CD4-positive, alpha-beta T cell treated with Interleukin-17A for 1 hour (primary cell): ENCODE results near the gene PFKFB3.
"Not testable (repeated sequence)": the region's sequence is repeated elsewhere in the genome, so short reads cannot be mapped to it uniquely, and the experiment has no call there.

ENCODE experiments used
- DNase-seq: peaks from one replicate; pipeline ENCODE4 v3.0.0-alpha.2; 2020

The PFKFB3 gene

DNA sequence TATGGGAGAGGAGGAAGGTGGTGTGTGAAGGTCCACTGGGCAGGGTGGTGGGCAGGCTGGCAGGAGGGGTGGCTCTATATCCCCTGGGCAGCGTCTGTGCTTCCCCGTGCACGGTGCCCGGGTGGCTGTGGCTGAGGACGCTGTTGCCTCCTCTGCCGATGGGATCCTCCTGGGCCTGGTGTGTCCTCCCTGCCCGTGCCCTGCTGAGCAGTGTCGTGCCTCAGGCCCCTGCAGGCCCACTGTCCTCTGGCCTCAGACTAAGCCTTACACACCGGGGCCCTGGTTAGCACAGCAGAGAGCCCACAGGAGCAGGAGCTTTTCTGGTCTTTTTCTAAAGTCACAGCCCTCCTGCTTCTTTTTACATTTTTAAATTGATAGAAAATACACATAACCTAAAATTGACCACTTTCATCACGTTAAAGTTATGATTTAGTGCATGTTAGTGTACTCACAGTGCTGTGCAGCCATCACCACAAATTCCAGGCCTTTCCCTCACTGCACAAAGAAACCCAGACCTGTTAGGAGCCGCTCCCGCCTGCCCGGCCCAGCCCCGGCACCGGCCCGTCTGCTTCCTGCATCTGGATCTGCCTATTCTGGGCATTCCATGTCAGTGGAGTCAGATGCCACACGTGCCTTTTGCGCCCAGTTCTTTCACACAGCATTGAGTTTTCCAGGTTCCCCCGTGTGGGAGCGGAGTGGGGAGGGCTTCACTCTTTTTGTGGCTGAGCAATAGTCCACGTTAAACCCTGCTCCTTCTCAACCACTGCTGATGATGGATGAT, 19.4 kb downstream of the PFKFB3 start:
- DNase-seq: no peak

GRCh38 chr10:6222755-6223154, 20.0 kb downstream of the PFKFB3 start:
- no peak for DNase-seq

DNA sequence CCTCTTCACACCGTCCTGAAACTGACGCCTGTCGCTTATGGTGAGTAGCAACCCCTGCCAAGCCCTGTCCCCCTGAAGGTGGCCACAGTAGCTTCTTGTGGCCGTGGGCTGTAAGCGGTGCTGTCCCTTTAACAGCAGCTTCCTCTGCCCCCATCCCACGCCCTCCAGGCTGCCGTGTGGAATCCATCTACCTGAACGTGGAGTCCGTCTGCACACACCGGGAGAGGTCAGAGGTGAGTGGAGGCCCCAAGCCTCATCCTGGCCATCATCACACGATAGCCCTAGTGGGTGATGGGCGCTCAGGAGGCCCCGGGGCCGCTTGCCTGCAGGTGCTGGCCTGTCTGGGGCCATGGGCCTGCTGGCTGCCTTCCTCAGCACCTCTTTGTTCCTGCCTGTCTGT, 21.2 kb downstream of the PFKFB3 start:
- no peak for DNase-seq

- no peak for DNase-seq
These were observed 22.0 kb downstream of the PFKFB3 start for GRCh38 chr10:6224781-6225180.

GRCh38 chr10:6225263-6225814, 22.6 kb downstream of the PFKFB3 start:
- no peak for DNase-seq

- DNase-seq: no peak
These were observed 23.5 kb downstream of the PFKFB3 start for GRCh38 chr10:6226216-6226615.

DNA sequence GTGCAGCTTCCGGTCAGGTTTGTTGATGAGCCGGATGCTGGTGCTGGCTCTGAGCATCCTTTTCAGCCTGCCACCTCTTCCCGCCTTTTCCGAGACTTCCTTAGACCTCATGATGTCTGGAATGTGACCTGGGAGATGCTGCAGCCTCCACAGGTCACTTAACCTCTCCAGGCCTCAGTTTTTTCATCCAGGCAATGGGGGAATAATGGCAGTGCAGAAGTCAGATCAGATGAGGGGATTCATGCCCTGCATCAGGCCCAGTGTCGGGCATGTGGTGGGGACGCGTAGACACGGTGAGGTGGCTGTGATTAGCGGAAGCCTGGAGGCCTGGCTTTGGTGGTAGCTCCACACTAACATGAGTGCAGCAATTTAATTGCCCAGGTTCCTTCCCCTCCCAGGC, 24.6 kb downstream of the PFKFB3 start:
- DNase-seq: no peak

DNA sequence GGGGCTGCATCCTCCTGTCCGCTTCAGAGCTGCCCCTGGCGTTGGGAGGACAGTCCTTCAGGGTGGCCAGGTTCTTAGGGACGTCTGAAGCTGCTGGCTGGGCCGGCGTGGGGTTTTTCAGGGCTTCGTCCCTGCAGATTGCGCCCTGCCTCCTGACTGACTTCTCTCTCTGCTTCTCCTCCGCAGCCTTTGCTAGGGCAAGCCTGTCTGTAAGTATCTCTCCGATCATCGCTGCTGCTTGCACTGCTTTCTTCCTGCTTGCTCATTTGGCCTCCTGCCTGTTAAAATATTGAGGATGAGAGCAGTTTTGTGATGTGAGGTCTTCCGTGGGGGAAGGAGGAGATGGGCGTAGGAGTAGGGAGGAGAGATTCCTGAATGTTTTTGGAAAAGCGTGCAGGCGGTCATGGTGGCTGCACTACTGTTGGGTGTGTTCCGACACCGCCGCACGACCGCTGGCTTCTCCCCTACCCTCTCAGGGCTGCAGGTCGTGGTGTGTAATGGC, 25.3 kb downstream of the PFKFB3 start:
- DNase-seq: no peak

DNA sequence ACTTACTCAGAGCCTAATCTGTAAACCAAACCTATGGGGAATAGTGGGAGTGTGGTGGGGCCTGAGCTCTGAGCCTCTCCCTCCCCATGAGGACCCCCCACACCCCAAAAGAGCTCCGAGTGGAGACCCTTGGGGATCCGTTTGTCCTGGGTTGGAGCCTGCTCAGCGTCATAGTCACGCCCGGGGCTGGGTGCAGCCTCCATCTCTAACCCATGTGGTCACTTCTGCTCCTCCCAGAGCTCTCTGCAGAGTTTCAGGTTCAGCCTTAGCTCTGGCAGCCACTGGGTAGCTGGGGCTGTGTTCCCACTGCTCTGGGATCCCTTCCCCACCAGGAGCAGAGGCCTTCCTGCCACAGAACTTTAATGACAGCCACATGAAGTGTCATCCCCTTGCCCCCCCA, 25.9 kb downstream of the PFKFB3 start:
- DNase-seq: no peak

GRCh38 chr10:6229290-6229689, 26.6 kb downstream of the PFKFB3 start:
- DNase-seq: no peak

DNA sequence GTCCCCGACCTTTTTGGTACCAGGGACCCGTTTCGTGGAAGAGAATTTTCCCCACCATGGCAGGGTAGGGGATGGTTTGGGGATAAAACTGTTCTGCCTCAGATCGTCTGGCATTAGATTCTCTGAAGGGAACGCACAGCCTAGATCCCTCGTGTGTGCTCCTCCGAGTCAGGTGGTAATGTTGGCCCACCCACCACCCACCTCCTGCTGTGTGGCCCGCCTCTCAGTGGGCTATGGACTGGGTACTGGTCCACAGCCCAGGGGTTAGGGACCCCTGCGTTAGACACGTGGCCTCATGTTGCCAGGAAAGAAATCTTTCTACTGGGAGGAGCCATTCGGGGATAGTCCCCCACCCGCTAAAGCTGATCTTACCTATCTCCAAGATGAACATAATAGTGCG, 27.0 kb downstream of the PFKFB3 start:
- no peak for DNase-seq

DNA sequence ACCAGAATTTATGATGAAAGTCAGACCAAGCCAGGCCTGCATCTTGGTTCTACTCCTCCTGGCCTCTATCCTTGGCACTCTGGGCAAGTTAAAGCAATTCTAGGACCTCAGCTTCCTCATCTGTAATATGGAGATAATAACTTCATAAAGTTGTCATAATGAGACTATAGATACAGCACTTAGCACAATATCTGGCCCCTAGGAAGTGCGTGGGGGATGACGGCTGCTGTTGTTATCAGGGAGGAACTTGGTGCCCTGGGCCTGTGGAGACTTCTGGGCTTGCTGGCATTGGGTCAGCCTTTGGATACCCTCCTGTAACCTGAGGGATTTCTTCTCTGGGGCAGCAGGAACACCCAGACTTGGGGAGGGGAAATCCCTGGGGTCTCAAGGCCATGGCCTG, 27.6 kb downstream of the PFKFB3 start:
- no peak for DNase-seq

- no peak for DNase-seq
These were observed 28.4 kb downstream of the PFKFB3 start for GRCh38 chr10:6231146-6231545.

- DNase-seq: no peak
These were observed 29.0 kb downstream of the PFKFB3 start for GRCh38 chr10:6231730-6232129.

GRCh38 chr10:6232225-6232807, 29.6 kb downstream of the PFKFB3 start:
- DNase-seq: no peak

- no peak for DNase-seq
These were observed 30.4 kb downstream of the PFKFB3 start for GRCh38 chr10:6232846-6233724.

- DNase-seq: no peak
These were observed 31.1 kb downstream of the PFKFB3 start for GRCh38 chr10:6233725-6234277.

DNA sequence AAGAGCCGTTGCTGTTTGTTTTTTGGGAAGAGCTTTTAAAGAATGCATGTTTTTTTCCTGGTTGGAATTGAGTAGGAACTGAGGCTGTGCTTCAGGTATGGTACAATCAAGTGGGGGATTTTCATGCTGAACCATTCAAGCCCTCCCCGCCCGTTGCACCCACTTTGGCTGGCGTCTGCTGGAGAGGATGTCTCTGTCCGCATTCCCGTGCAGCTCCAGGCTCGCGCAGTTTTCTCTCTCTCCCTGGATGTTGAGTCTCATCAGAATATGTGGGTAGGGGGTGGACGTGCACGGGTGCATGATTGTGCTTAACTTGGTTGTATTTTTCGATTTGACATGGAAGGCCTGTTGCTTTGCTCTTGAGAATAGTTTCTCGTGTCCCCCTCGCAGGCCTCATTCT, 31.6 kb downstream of the PFKFB3 start:
- no peak for DNase-seq

DNA sequence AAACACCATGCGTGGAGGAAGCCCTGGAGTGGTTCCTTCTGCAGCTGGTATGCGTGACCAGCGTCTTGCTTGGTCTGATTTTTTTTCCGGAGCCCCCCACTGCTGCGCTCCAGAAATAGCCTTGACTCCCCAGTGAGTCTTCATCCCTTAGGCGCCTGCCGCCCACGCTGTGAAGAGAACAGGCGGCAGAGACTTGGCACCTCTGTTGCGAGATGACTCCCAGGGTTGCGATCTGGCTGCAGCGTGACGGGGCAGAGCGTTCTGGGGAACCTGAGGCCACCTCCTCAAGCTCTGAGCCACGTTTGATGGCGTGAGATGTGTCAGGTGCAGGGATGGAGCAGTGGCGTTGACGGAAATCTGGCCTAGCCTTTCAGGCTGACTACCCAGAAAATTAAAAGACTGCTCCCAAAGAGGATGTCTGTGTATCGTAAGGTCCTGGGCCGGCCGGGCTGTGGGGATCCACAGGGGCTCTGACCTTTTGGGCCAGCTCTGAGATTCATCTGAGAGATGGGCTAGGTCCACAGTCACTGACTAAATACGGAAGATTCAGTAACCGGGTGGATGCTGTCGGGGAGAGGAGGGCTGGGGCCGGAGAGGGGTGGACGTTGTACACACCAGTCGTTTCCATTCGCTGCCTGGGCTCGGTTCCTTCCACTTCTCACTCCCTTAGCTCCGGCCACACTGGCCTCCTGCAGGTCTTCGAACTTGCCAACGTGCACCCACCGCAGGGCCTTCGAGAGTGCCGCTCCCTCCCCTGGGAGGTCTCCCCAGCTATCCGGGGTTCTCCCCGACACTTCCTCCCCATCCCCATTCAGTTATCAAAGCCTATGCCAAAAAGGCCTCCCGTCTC, 33.8 kb downstream of the PFKFB3 start:
- no peak for DNase-seq

- DNase-seq: no peak
These were observed 34.4 kb downstream of the PFKFB3 start for GRCh38 chr10:6237199-6237530.

DNA sequence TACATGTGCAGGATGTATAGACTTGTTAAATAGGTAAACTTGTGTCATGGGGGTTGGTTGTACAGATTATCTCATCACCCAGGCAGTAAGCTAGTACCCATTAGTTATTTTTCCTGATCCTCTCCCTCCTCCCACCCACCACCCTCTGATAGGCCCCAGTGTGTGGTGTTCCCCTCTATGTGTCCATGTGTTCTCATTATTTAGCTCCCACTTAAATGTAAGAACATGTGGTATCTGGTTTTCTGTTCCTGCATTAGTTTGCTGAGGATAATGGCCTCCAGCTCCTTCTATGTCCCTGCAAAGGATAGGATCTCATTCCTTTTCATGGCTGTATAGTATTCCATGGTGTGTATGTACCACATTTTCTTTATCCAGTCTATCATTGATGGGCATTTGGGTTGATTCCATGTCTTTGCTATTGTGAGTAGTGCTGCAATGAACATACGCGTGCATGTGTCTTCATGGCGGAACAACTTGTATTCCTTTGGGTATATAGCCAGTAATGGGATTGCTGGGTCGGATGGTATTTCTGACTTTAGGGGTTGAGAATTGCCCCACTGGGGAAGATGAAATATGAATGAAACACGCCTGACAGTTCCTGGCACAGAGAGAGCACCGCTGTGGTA, 36.0 kb downstream of the PFKFB3 start:
- not testable (repeated sequence) for DNase-seq
